GM20000 (cell line): ENCODE results near the gene KRT15.

Experiments used
- DNase-seq: peaks from one replicate; pipeline ENCODE4 v3.0.0; 2012; ENCODE audit warnings: low spot score
- TF ChIP-seq, protein P1 (sequence below): IDR thresholded peaks from 2 replicates; pipeline ENCODE4 v1.5.1; 2012; ENCODE audit warnings: mild to moderate bottlenecking, control low read depth; ENCODE audit errors: extremely low read depth, missing control alignments

The KRT15 gene

DNA sequence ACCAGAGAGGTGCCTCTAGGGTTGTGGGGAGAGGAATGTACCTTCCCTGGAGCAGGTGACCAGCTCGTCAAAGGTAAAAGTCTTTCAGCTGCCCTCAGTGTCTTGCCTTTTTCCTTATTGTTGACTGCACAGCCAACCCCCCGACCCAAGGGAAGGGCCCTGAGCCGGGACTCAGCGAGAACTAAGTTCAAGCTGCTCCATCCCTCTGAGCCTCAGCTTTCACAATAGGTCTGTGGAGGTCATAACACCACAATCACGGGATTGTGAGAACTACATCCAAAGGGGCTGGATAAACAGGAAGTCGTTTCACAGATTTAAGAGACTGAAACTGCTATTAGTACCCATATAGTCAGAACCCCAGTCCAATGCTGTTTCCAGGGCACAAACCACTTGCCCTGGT is 26.3 kb downstream of the KRT15 start:
- DNase-seq = no peak
- TF ChIP-seq, protein P1, sequence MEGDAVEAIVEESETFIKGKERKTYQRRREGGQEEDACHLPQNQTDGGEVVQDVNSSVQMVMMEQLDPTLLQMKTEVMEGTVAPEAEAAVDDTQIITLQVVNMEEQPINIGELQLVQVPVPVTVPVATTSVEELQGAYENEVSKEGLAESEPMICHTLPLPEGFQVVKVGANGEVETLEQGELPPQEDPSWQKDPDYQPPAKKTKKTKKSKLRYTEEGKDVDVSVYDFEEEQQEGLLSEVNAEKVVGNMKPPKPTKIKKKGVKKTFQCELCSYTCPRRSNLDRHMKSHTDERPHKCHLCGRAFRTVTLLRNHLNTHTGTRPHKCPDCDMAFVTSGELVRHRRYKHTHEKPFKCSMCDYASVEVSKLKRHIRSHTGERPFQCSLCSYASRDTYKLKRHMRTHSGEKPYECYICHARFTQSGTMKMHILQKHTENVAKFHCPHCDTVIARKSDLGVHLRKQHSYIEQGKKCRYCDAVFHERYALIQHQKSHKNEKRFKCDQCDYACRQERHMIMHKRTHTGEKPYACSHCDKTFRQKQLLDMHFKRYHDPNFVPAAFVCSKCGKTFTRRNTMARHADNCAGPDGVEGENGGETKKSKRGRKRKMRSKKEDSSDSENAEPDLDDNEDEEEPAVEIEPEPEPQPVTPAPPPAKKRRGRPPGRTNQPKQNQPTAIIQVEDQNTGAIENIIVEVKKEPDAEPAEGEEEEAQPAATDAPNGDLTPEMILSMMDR = no peak

DNA sequence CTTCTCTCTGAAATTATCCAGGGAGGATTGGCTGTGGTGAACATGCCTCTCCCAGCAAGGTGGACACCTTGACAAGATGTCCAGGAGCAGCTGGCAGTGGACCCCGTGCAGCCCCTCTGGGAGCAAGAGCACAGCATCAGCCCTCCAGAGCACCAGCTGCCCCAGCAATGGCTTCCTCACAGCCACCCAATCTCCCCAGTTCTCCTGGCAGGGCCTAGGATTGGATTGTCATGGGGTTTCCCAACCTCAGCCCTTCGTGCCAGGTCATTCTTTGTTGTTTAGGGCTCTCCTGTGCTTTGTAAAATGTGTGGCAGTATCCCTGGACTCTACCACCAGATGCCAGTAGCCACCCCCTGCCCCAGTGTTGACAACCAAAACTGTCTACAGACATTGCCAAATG is 27.2 kb downstream of the KRT15 start:
- no peak for DNase-seq
- TF ChIP-seq, protein P1 = no peak

DNA sequence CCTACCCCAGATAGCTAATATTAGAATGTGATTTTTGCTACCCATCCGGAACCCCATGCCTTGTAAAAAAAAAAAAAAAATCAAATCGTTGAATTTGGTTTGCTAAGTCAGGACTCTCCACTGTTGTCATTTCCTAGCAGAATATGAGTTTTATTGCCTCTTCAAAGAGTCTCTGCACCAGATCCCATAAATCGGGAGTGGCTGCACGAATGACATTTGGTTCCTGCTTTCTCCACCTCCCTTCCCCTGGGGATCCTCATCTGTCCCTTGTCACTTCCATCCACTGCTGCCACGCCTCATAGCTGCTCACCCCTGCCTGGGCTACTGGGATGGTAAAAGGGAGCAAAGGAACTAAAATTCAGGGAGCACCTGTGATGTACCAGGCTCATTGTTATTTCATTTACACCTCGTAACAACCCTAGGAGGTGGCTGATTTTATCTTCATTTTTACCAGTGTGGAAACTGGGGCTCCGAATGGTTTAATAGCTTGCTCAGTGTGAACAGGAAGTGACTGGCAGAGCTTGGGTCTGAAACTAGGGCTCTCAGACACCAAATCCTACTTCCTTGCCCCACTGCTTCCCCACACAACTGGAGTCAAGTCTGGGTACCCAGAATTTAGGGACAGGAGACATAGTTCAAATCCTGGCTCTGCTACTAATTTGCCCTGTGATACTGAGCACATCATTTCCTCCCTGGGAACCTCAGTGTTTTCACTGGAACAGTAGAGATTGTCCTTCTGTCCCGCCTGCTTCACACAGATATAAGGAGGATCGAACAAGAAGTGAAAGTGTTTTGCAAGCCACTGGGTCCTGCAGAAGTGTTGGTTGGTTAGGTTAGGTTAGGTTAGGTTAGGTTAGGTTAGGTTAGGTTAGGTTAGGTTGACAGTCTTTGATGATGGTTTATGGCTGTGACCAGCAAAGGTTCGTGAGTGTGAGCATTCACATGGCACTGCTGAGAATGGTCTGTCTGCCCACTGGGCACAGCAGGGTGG is 28.4 kb downstream of the KRT15 start:
- TF ChIP-seq, protein P1 = no peak
- DNase-seq = no peak

DNA sequence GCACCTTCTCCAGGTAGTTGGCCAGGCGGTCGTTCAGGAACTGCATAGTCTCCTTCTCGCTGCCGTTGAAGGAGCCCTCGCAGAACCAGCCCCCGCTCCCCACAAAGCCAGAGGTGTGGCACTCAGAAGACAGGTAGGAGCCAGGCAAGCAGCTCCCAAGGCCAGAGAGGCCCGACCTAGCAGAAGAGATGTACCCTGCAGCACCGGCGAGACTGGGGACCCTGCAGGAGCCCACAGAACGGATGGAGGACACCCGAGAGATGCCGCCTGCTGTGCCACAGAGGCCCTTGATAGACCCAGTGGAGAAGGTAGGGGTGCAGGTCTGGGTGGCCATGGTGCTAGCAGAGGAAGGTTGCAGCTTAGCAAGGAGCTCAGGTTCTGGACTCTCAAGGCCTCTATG is 29.2 kb downstream of the KRT15 start, which contains the start of gene KRT36:
Gene KRT36 (minus strand): TSS at position 380 of the 400 bp plus-strand sequence. CDS start 46 bp downstream, at position 334.
- DNase-seq = no peak
- TF ChIP-seq, protein P1 = no peak

DNA sequence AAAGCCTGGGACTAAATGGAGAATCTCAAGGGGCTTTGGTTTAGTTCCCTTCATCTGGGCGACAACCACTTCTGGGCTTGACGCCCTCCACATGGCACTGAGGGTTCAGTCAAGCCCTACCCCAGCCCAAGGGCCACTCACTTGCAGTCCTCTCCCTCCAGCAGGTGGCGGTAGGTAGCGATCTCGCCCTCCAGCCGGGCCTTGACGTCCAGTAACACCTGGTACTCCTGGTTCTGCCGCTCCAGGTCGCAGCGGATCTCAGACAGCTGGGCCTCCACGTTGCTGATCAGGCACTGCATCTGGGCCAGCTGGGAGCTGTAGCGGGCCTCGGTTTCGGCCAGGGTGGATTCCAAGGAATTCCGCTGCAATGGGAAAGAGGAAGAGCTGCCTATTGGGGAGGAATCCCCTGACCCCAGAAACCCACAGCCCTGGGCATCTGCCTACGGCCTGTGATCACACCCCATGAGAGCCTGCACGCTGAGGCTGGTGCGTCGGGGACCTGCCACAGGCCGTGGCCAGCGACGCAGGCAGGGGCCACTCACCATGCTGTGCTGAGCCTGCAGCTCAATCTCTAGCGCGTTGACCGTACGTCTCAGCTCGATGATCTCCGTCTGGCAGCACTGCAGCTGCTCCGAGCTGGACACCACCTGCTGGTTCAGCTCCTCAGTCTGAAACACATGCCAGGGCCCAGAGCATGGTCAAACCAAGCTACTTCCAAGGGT is 31.7 kb downstream of the KRT15 start:
- TF ChIP-seq, protein P1 = peak; percentile 64
- DNase-seq = peak; percentile 38

DNA sequence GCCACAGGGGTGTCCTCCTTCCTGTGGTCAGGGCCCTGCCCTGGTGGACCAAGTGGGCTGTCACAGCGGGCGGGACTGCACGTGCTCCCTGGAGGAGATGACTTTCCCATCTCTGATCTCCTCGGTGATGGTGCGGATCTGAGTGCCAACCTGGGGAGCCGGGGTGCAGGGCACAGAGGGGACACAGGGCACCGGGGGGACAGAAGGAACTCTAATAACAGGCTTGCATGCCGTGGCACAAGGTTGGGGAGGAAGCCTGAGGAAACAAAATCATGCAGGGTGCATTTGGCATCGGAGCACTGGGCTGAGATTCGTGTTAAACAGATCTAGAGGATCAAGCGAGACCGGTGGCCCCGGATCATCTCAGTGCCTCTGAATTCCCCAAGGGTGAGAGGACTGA is 32.4 kb downstream of the KRT15 start:
- TF ChIP-seq, protein P1 = no peak

More for the DNA sequence above, 32.4 kb downstream of the KRT15 start:
- DNase-seq = no peak
